Occipital lobe (tissue), 2 donors: ENCODE results near the gene SF3B5. TPM values are rescaled to one million over a fixed set of nuclear protein-coding genes. Genes with fewer than 3 reads are reported as not detected.
"Not testable (repeated sequence)": the region's sequence is repeated elsewhere in the genome, so short reads cannot be mapped to it uniquely, and the experiment has no call there.

ENCODE experiments used
- DNase-seq: peaks from one replicate; lab custom pipeline; 2025; lab: John Stamatoyannopoulos, UW
- total RNA-seq: library from RNA; depleted of rRNA; stranded (reverse); fragments of >200 nt; gene quantifications from one replicate; pipeline ENCODE4 v1.2.3, GENCODE V29; 2014

SF3B5 gene
- total RNA-seq, 1 donor from 2014 or later, result 37.1 TPM

DNA sequence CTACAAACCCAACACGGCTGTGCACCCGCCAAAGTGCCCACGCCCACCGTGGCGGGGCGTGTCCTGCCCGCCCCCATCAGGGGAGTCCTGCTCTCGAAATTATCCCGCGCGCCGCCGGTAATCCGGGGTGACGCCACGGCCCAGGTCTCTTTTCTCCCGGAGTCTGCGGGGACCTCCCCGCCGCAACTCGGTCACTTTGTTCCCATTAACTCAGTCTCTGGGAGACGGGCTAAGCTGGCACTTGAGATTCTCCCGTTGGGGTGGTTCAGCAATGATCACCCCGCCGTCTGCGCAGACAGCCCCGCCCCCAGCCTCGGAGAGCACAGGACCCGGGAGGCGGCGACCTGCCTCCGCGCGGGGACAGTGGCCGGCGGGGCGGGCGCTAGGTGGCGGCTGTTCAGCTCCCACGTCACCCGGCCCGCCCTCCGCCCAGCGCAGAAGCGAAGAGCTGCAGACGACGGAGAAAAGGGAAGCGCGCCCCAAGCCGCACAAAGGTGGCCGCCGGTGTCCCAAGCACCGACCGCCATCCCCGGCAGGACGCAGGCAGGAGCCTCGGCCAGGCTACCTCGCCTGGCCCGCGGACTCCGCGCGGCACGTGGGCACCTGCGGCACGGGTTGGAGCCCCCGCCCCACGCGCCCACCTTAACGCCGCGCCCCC lies 31.5 kb downstream of the SF3B5 start:
- peak; percentile 38 for DNase-seq

DNA sequence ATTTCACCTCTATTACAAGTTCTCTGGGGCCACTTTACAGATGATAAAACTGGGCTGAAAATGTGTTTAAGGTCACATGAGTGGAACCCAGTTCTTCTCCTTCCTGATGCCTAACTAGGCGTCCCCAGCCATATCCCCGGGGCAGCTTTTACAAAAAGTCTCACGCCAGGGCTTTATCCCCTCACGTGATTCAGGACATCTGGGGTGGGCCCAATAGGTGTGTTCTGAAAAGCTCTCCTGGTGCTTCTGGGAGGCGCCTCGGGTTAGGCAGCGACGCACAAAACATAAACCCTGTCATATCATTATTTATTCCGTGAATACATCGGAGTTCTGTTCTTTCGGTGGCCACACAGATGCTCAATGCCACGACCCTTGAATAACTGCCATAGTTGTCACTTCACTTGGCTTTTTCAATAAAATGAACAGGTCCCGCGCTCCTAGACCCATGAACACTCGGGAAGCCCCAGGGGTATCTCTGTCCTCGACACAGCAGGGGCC lies 32.1 kb downstream of the SF3B5 start:
- no peak for DNase-seq

DNA sequence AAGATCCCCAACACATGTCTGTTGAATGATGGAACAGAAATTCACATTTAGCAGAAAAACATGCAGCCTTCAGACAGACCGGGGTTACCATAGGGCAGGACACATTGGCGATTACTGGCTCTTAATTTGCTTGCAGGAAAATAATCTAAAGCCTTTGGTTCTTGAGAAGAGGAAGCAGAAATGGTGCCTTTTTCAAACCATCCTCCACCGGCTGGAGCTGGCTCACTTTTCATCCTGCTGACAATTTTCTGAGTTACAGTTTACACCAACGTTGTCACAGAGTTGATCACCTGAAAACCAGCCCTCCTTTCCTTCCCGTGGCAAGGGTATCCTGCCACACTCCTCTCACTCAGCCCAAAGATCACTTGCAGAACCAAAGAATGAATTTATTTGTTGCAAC lies 32.6 kb downstream of the SF3B5 start:
- no peak for DNase-seq

DNA sequence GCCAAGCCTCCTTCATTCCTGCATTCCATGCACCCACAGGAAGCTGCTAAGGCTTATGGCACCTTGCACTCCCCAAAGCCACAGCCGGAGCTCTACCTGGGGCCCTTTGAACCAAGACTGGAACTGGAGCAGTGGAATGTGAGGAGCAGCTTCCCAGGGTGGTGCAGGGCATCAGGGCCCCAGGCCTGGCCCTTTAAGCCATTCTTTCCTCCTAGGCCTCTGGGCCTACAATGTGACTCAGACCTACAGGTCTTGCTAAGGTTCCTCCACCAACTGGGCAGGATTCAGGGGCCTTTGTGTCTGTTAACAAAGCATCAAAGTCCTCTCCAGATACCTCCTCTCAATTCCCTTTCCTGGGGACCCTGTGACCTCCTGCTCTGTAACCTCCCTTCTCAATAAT lies 36.2 kb downstream of the SF3B5 start:
- no peak for DNase-seq

DNA sequence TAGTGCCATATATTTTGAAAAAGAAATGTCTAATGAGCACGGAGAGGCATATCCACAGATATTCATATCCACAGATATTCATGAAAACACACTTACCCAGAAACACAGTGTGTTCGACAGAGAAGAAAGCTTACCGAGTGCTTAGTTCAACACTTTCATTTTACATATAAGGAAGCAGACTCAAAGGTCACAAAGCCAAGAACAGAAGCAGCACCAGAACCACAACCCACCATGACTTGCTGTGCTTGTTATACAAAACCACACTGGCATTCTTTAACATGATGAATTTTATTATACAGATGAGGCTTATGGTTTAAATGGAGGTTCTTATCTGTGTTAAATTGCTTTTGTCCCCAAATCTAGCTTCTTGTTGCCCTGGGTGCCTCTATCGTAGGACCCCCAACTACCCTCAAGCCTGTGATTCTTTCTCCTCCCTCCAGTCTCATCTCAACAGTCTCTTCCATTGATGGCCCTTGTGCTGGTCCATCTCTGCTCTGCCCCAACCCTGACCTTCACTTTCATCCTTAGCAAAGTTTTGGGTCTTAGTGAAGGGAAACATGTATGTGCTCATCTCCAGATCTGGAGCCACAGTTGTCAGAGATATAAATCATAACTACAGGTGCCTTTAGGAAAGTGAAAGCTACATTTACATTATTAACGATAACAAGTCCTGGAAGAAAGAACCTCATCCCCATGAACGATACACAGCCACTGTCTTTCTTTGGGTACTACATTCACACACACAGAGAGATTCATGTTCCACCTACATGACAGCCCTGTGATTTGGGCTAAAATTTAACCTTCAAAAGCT lies 40.0 kb downstream of the SF3B5 start:
- DNase-seq, result no peak

DNA sequence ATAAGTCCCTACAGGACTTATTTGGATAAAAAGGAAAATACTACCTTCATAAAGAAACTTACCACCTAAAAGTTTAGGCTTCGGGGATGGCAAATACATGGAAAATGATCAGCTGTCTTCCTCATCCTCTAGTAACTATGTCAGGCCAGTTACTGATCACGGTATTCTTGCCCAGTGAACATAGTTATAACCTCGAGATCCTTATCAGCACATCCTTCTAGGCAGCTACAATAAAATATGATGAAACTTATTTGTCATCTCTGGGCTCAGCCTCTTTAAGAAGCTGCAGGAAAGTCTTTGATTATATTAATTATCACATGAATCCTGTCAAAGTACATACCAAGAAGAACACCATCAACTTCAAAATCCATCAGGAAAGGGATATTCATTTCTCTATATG lies 41.8 kb downstream of the SF3B5 start:
- DNase-seq, result no peak

DNA sequence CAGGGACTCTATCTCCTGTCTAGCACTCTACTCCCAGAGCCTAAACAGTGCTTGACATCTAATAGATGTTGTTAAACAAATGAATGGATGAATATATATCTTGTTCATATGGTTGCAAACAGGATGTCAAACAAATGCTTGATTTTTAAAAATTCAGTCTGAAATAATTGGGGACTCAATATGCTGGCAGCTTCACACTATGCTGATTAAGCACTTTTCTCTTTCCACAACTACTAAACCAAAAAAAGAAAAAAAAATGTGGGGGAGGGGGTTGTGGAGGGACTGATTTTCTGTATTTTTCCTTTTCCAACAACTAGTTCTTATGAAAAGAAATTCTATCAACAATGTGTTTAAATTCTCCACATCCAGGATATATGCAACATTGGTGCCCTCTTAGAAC lies 42.9 kb downstream of the SF3B5 start:
- no peak for DNase-seq

DNA sequence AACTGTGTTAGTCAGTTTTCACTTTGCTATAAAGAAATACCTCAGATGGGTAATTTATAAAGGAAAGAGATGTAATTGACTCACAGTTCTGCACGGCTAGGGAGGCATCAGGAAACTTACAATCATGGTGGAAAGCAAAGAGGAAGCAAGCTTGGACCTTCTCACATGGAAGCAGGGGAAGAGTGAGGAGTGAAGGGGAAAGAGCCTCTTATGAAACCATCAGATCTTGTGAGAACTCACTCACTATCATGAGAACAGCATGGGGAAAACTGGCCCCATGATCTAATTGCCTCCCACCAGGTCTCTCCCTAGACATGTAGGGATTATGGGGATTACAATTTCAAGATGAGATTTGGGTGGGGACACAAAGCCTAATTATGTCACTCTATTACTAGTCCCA lies 46.0 kb downstream of the SF3B5 start:
- DNase-seq, result no peak

DNA sequence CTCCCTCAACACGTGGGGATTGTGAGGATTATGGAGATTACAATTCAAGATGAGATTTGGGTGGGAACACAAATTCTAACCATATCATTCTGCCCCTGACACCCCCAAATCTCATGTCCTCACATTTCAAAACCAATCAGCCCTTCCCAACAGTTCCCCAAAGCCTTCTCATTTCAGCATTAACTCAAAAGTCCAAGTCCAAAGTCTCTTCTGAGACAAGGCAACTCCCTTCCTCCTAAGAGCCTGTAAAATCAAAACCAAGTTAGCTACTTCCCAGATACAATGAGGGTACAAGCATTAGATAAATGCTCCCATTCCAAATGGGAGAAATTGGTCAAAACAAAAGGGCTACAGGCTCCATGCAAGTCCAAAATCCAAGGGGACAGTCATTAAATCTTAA lies 47.7 kb downstream of the SF3B5 start:
- DNase-seq, result no peak

DNA sequence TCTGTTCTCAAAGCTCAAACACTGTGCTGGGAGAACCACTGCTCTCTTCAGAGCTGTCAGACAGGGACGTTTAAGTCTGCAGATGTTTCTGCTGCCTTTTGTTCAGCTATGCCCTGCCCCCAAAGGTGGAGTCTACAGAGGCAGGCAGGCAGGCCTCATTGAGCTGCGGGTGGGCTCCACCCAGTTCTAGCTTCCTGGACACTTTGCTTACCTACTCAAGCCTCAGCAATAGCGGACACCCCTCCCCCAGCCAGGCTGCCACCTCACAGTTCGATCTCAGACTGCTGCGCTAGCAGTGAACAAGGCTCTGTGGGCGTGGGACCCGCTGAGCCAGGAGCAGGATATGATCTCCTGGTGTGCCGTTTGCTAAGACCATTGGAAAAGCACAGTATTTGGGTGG lies 48.7 kb downstream of the SF3B5 start:
- not testable (repeated sequence) for DNase-seq

DNA sequence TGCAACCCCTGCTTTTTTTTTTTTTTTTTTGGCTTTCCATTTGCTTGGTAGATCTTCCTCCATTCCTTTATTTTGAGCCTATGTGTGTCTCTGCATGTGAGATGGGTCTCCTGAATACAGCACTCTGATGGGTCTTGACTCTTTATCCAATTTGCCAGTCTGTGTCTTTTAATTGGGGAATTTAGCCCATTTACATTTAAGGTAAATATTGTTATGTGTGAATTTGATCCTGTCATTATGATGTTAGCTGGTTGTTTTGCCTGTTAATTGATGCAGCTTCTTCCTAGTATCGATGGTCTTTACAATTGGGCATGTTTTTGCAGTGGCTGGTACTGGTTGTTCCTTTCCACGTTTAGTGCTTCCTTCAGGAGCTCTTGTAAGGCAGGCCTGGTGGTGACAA lies 50.4 kb downstream of the SF3B5 start:
- DNase-seq, result not testable (repeated sequence)

Other genes with a start within 250 kb of the SF3B5 start
- 0.31 TPM for gene ZC2HC1B, start 231.1 kb downstream of the SF3B5 start, total RNA-seq
- gene PLAGL1, start 87.3 kb downstream of the SF3B5 start, total RNA-seq, result 16.2 TPM
- 0.78 TPM for gene STX11, start 54.9 kb upstream of the SF3B5 start, total RNA-seq
- 36.0 TPM for gene UTRN, start 189.8 kb upstream of the SF3B5 start, total RNA-seq